SU-DHL-6 (cell line): ENCODE results near the gene ANXA4.
A peak's percentile ranks its signal among the peaks of the same experiment; 100 is the strongest.

Experiments
- H2AFZ ChIP-seq: fragments of 200-600 bp; sonication (generic); 2 replicates; pipeline ENCODE4 v1.6.1; 2014; ENCODE audit warnings: low read depth, mild to moderate bottlenecking, moderate library complexity, mixed read lengths, antibody characterized with exemption, low read length; ENCODE audit not compliant: severe bottlenecking
- H3F3A ChIP-seq: fragments of 200-600 bp; shearing (Covaris generic); 2 replicates; pipeline ENCODE4 v1.6.0; 2016; ENCODE audit warnings: antibody characterized with exemption, mild to moderate bottlenecking; ENCODE audit not compliant: insufficient read depth
- H3K27ac ChIP-seq: fragments of 200-600 bp; sonication (generic); 2 replicates; pipeline ENCODE4 v1.5.1; 2016; ENCODE audit warnings: low read depth, mild to moderate bottlenecking, low read length, moderate library complexity, mixed read lengths
- H3K27me3 ChIP-seq: fragments of 200-600 bp; sonication (generic), shearing (Covaris generic); 2 replicates; pipeline ENCODE4 v1.6.0; 2014; ENCODE audit warnings: mild to moderate bottlenecking, low read length
- H3K36me3 ChIP-seq: fragments of 200-600 bp; sonication (generic); 2 replicates; pipeline ENCODE4 v1.6.1; 2014; ENCODE audit warnings: mild to moderate bottlenecking, low read length, mixed read lengths
- H3K4me2 ChIP-seq: fragments of 300-600, 200-600 bp; shearing (Covaris generic), sonication (generic); 2 replicates; pipeline ENCODE4 v1.6.0; 2014; ENCODE audit warnings: low read length, low read depth, mild to moderate bottlenecking; ENCODE audit not compliant: poor library complexity, severe bottlenecking
- H3K4me3 ChIP-seq: fragments of 200-600 bp; sonication (generic); 2 replicates; pipeline ENCODE4 v1.5.1; 2014; ENCODE audit warnings: antibody characterized with exemption, low read length, mild to moderate bottlenecking, mixed read lengths; ENCODE audit not compliant: insufficient read depth, poor library complexity, severe bottlenecking
- H3K79me2 ChIP-seq: fragments of 200-600 bp; sonication (generic); 2 replicates; pipeline ENCODE4 v1.6.1; 2014; ENCODE audit warnings: mild to moderate bottlenecking, low read length, moderate library complexity; ENCODE audit not compliant: insufficient read depth
- H3K9ac ChIP-seq: fragments of 200-600 bp; sonication (generic); 2 replicates; pipeline ENCODE4 v1.7.0; 2014; ENCODE audit warnings: mild to moderate bottlenecking, low read length
- H3K9me2 ChIP-seq: fragments of 200-600 bp; sonication (generic); replicated peaks from 2 replicates; pipeline ENCODE4 v1.6.1; 2014; ENCODE audit warnings: low read length; ENCODE audit not compliant: insufficient read depth
- H3K9me3 ChIP-seq: fragments of 200-600 bp; sonication (generic); 2 replicates; pipeline ENCODE4 v1.6.1; 2014; ENCODE audit warnings: low read length, mixed read lengths; ENCODE audit not compliant: insufficient read depth
- H4K20me1 ChIP-seq: fragments of 200-600 bp; sonication (generic); 2 replicates; pipeline ENCODE4 v1.6.1; 2014; ENCODE audit warnings: low read depth, mild to moderate bottlenecking, antibody characterized with exemption, low read length, moderate library complexity, mixed read lengths
- CTCF ChIP-seq: fragments of 200-600 bp; sonication (generic); IDR thresholded peaks from one replicate; pipeline ENCODE4 v1.5.1; 2017; ENCODE audit warnings: antibody characterized with exemption, mild to moderate bottlenecking, low read length, moderate library complexity; ENCODE audit not compliant: insufficient read depth, poor library complexity, severe bottlenecking
- EZH2phosphoT487 ChIP-seq: fragments of 200-600 bp; sonication (generic), shearing (Covaris generic); conservative IDR thresholded peaks from 2 replicates; pipeline ENCODE4 v1.6.1; 2018; ENCODE audit warnings: mild to moderate bottlenecking, antibody characterized with exemption, low read length, moderate library complexity, mixed read lengths

The ANXA4 gene

GRCh38 chr2:69831354-69831905 lies 89.5 kb downstream of the ANXA4 start:
- no peaks in the 10 kb centered on the region for H3K9me3 ChIP-seq
- H3K4me2 ChIP-seq = peak overlapping the region; percentile 89
- H3K27ac ChIP-seq = no peak overlapping the region
- H3K79me2 ChIP-seq = peaks cover 68% of the 10 kb centered on the region
- no peak overlapping the region for H3K4me3 ChIP-seq
- H2AFZ ChIP-seq = no peak overlapping the region
- no peak overlapping the region for H3K9ac ChIP-seq
- TF ChIP-seq CTCF (no peak), EZH2phosphoT487 (no peak)
- H3F3A ChIP-seq = no peaks in the 10 kb centered on the region
- no peaks in the 10 kb centered on the region for H3K27me3 ChIP-seq
- H3K9me2 ChIP-seq = no peaks in the 10 kb centered on the region
- H4K20me1 ChIP-seq = no peaks in the 10 kb centered on the region; the same call in 1 of the 2 replicates
- peaks cover 3% of the 10 kb centered on the region; the same call in 1 of the 2 replicates for H3K36me3 ChIP-seq

- Histone ChIP-seq H3K36me3 (peaks cover 11% of the 10 kb centered on the region; the same call in 1 of the 2 replicates), H3K4me2 (no peak overlapping the region), H3K4me3 (no peak overlapping the region), H3K9me2 (no peaks in the 10 kb centered on the region), H3F3A (no peaks in the 10 kb centered on the region), H3K27ac (no peak overlapping the region), H3K9me3 (no peaks in the 10 kb centered on the region), H3K79me2 (peaks cover 79% of the 10 kb centered on the region), H2AFZ (no peak overlapping the region), H4K20me1 (no peaks in the 10 kb centered on the region; the same call in 1 of the 2 replicates), H3K27me3 (no peaks in the 10 kb centered on the region), H3K9ac (no peak overlapping the region)
- TF ChIP-seq EZH2phosphoT487 = no peak
- TF ChIP-seq CTCF = no peak
Observed at GRCh38 chr2:69833752-69834151, 91.8 kb downstream of the ANXA4 start.

- peaks cover 18% of the 10 kb centered on the region; the same call in 1 of the 2 replicates for H3K36me3 ChIP-seq
- H4K20me1 ChIP-seq = no peaks in the 10 kb centered on the region; the same call in 1 of the 2 replicates
- no peak overlapping the region for H3K9ac ChIP-seq
- peaks cover 68% of the 10 kb centered on the region for H3K79me2 ChIP-seq
- H3K27me3 ChIP-seq = no peaks in the 10 kb centered on the region
- no peaks in the 10 kb centered on the region for H3F3A ChIP-seq
- no peak overlapping the region for H2AFZ ChIP-seq
- no peak for TF ChIP-seq CTCF
- no peak for TF ChIP-seq EZH2phosphoT487
- H3K27ac ChIP-seq = no peak overlapping the region
- no peaks in the 10 kb centered on the region for H3K9me3 ChIP-seq
- no peaks in the 10 kb centered on the region for H3K9me2 ChIP-seq
- H3K4me3 ChIP-seq = no peak overlapping the region
- H3K4me2 ChIP-seq = no peak overlapping the region
Observed at GRCh38 chr2:69835666-69836065, 93.7 kb downstream of the ANXA4 start.
